Vagina (tissue), 2 donors: Measurements from ENCODE around the gene SON.
"Not testable (repeated sequence)": the region's sequence is repeated elsewhere in the genome, so short reads cannot be mapped to it uniquely, and the experiment has no call there.

Experiments used
- POLR2A ChIP-seq, 2 donors: fragments of 450-650 bp; IDR thresholded peaks; one replicate each; pipeline ENCODE4 v1.6.1; 2017; ENCODE audit warnings: antibody characterized with exemption in 2 of 2, mild to moderate bottlenecking in 2 of 2, moderate library complexity in 2 of 2
- POLR2AphosphoS5 ChIP-seq, 2 donors: sonication (generic); formaldehyde crosslinking; IDR thresholded peaks; one replicate each; pipeline ENCODE4 v1.9.0; 2017; ENCODE audit warnings: antibody characterized with exemption in 2 of 2, mild to moderate bottlenecking in 2 of 2, low read depth in 1 of 2; ENCODE audit not compliant: insufficient read depth in 1 of 2

DNA sequence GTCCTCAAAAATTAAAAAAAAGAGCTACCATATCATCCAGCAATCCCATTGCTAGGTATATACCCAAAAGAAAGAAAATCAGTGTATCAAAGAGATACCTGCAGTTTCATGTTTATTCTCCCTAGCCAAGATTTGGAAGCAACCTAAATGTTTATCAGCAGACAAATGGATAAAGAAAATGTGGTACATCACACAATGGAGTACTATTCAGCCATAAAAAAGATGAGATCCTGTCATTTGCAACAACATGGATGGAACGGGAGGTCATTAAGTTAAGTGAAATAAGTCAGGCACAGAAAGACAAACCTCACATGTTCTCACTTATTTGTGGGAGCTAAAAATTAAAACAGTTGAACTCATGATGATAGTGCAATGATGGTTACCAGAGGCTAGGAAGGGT is 35.8 kb upstream of the SON start:
- not testable (repeated sequence) for TF ChIP-seq POLR2A (IDR thresholded peaks at IDR 0.05); POLR2AphosphoS5 (IDR thresholded peaks at IDR 0.05; ENCODE audit: insufficient read depth in 1 of 2, low read depth in 1 of 2)
